Measurements from ENCODE around the gene GAREM1. TPM values are rescaled to one million over a fixed set of nuclear protein-coding genes. Genes with fewer than 3 reads are reported as not detected.
A peak's percentile ranks its signal among the peaks of the same experiment; 100 is the strongest.

GAREM1 gene
- total and polyA plus RNA-seq, 12 donors: 3.5 to 69.5 (median 23.0) TPM

DNA sequence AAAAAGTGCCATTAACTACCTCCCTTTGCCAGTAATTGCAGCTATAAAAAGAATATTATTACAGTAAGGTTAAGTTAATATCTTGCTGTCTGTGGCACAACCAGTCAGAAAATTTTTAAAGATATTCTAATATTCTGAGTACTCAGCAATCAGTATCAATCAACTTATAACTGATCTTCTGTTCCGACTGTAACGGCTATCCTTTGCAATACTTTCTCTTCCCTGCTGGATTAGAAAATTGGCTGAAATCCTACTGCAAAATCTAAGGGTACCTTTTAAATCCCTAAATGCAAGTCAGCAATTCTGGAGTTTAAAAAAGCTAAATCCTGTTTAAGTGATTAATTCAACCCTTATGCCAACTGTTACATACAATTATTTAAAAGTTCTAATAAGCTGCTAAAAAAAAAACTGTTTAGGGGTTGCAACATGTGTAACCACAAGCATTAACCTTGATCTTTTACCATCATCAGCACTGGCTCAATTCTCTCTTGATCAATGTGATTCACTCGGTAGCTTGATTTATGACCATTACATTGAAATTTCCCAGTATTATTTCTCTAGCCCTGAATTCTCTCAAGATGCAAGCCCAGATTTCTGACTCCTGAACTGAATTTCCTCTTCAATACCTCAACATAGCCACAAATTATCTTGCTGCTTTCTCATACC is 20.5 kb downstream of the GAREM1 start:
- TF ChIP-seq POLR2A (IDR thresholded peaks at IDR 0.05): no peak
- TF ChIP-seq, protein P1, sequence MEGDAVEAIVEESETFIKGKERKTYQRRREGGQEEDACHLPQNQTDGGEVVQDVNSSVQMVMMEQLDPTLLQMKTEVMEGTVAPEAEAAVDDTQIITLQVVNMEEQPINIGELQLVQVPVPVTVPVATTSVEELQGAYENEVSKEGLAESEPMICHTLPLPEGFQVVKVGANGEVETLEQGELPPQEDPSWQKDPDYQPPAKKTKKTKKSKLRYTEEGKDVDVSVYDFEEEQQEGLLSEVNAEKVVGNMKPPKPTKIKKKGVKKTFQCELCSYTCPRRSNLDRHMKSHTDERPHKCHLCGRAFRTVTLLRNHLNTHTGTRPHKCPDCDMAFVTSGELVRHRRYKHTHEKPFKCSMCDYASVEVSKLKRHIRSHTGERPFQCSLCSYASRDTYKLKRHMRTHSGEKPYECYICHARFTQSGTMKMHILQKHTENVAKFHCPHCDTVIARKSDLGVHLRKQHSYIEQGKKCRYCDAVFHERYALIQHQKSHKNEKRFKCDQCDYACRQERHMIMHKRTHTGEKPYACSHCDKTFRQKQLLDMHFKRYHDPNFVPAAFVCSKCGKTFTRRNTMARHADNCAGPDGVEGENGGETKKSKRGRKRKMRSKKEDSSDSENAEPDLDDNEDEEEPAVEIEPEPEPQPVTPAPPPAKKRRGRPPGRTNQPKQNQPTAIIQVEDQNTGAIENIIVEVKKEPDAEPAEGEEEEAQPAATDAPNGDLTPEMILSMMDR (IDR thresholded peaks at IDR 0.05): no peak
- Histone ChIP-seq H3K4me3 (peak overlapping the region in 1 of 4 donors; percentile 32), H3K27me3 (no peaks in the 10 kb centered on the region), H3K36me3 (replicated peaks in 1 of 2) (no peaks in the 10 kb centered on the region), H3K27ac (peak overlapping the region; percentile 25 to 80 (median 66)), H3K9me3 (replicated peaks in 1 of 3) (no peaks in the 10 kb centered on the region), H3K4me1 (replicated peaks in 1 of 2) (peaks cover 19 to 29% of the 10 kb centered on the region in 2 donors)
- peak in 1 of 7 donors; percentile 8 for DNase-seq
- intact Hi-C loops (cut with DNase I): no loop called here
- 43 to 60% (median 46%) methylated on average over 3 of the region's 3 CpGs for WGBS, 4 donors

DNA sequence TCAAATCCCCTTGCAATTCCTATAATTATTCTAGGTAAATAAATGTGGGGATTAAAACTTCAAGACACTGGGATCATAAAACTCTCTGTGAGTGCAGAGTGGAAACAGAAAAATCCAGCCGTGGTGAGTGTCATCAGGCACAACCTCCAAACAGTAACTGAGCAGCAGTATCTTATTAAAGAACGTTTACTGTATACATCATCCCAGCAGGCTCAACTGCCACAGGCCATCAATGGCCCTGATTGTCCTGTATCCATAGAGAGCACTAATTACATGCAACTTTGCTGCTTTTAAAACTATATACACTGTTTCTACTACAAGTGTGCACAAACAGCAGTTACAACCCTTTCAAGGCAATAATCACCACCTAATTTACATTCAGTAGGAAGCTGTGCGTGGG is 23.9 kb downstream of the GAREM1 start:
- H3K4me1 ChIP-seq (replicated peaks in 1 of 2): peaks cover 11 to 36% of the 10 kb centered on the region in 2 donors
- no peak for DNase-seq
- H3K4me3 ChIP-seq: no peak overlapping the region
- H3K9me3 ChIP-seq (replicated peaks in 1 of 3): no peaks in the 10 kb centered on the region
- no peak overlapping the region for H3K27ac ChIP-seq
- 66 to 75% (median 69%) methylated on average over 3 of the region's 3 CpGs for WGBS, 4 donors
- H3K36me3 ChIP-seq (replicated peaks in 1 of 2): no peaks in the 10 kb centered on the region
- intact Hi-C loops (cut with DNase I): no loop called here
- TF ChIP-seq, protein P1 (IDR thresholded peaks at IDR 0.05): no peak
- TF ChIP-seq POLR2A (IDR thresholded peaks at IDR 0.05): no peak
- H3K27me3 ChIP-seq: no peaks in the 10 kb centered on the region

DNA sequence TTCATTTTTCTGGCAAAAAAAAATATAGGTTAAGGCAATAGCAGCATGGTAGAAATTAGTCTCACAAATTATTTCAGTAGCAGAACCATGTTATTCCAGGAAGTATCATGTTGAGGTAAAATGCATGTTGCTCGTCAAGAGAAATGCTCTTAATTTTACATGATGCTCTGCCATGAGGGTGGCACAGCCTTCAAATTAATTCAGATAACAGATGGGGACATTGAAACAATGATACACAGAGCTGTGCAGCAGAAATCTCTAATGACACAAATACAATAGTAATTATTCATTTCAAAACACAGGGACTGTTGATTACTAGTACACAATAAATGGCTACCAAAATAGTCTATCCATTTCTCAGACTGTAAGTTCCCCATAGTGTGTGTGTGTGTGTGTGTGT is 24.8 kb downstream of the GAREM1 start:
- intact Hi-C loops (cut with DNase I): no loop called here
- no peaks in the 10 kb centered on the region for H3K27me3 ChIP-seq
- H3K9me3 ChIP-seq (replicated peaks in 1 of 3): no peaks in the 10 kb centered on the region
- 79 to 100% (median 92%) methylated on average over 1 of the region's 1 CpG for WGBS, 4 donors
- TF ChIP-seq, protein P1 (IDR thresholded peaks at IDR 0.05): no peak
- TF ChIP-seq POLR2A (IDR thresholded peaks at IDR 0.05): no peak
- no peaks in the 10 kb centered on the region for H3K36me3 ChIP-seq (replicated peaks in 1 of 2)
- no peak for DNase-seq
- peaks cover 5 to 34% of the 10 kb centered on the region in 2 donors for H3K4me1 ChIP-seq (replicated peaks in 1 of 2)
- H3K4me3 ChIP-seq: no peak overlapping the region
- no peak overlapping the region for H3K27ac ChIP-seq

DNA sequence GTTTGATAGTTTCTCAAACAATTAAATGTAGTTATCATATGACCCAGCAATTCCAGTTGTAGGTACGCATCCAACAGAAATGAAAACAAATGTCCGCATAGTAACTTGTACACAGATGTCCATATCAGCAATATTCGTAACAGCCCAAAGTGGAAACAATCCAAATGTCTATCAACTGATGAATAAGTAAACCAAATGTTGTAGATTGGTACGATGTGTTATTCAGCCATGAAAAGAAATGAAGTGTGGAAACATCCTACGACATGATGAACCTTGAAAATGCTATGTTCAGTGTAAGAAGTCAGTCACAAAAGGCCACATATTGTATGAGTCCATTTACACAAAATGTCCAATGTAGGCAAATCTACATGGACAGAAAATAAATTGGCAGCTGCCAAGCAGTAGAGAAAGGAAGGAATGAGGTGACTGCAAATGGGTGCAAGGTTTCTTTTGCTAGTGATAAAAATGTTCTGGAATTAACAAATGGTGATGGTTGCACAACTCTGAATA is 26.9 kb downstream of the GAREM1 start:
- no peaks in the 10 kb centered on the region for H3K36me3 ChIP-seq (replicated peaks in 1 of 2)
- intact Hi-C loops (cut with DNase I): no loop called here
- no peaks in the 10 kb centered on the region for H3K27me3 ChIP-seq
- TF ChIP-seq POLR2A (IDR thresholded peaks at IDR 0.05): no peak
- TF ChIP-seq, protein P1 (IDR thresholded peaks at IDR 0.05): no peak
- peaks cover 0 to 19% of the 10 kb centered on the region in 2 donors for H3K4me1 ChIP-seq (replicated peaks in 1 of 2)
- H3K9me3 ChIP-seq (replicated peaks in 1 of 3): no peaks in the 10 kb centered on the region
- 70 to 79% (median 76%) methylated on average over 5 of the region's 5 CpGs for WGBS, 4 donors
- H3K27ac ChIP-seq: no peak overlapping the region
- DNase-seq: no peak
- H3K4me3 ChIP-seq: no peak overlapping the region
